ENCODE results near the gene HES7.

- no peak for TF ChIP-seq ZBTB33 (IDR thresholded peaks at IDR 0.05)
- no peak for TF ChIP-seq CTCF (IDR thresholded peaks at IDR 0.05; ENCODE audit: low read depth, low read length, missing input control)
- TF ChIP-seq TAF1 (conservative IDR thresholded peaks at IDR 0.05), result no peak
- TF ChIP-seq JUND (IDR thresholded peaks at IDR 0.05), result no peak
- TF ChIP-seq GABPA (IDR thresholded peaks at IDR 0.05 in 1 of 2, conservative IDR thresholded peaks at IDR 0.05 in 1 of 2), result no peak
Measured at GRCh38 chr17:8075081-8075480, 48.8 kb downstream of the HES7 start.
